ENCODE data around the gene MCCC1. TPM values are rescaled to one million over a fixed set of nuclear protein-coding genes. Genes with fewer than 3 reads are reported as not detected.
A peak's percentile ranks its signal among the peaks of the same experiment; 100 is the strongest.
"Not testable (repeated sequence)": the region's sequence is repeated elsewhere in the genome, so short reads cannot be mapped to it uniquely, and the experiment has no call there.

Gene MCCC1
- total RNA-seq, 1 donor from 2014 or later: 61.4 TPM

DNA sequence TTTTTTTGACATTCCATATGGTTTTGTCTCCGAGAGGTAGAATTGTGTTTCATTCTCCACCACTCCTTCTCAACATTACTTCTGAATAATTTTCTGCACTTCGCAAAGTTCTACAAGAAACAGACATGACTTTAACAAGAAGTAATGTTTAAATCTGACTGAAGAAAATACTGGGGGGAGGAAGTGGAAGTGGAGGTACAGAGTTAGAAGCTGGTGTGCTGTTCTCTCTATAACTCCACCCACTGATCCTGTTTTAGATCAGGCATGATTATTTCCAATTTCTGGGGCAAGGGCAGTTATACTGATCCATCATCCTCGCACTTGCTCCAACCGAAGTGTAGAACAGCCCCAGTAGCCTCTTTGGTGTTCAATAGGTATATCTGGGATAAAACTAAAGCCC is 9.2 kb upstream of the MCCC1 start:
- intact Hi-C loops (cut with DNase I): no loop called here
- Histone ChIP-seq H3K4me1 (no peaks in the 10 kb centered on the region), H3K4me3 (no peak overlapping the region), H3K36me3 (no peaks in the 10 kb centered on the region), H3K27me3 (no peaks in the 10 kb centered on the region), H3K27ac (no peak overlapping the region), H3K9me3 (peaks cover 4% of the 10 kb centered on the region)
- ATAC-seq (no peak), DNase-seq (no peak)
- TF ChIP-seq, protein P1, sequence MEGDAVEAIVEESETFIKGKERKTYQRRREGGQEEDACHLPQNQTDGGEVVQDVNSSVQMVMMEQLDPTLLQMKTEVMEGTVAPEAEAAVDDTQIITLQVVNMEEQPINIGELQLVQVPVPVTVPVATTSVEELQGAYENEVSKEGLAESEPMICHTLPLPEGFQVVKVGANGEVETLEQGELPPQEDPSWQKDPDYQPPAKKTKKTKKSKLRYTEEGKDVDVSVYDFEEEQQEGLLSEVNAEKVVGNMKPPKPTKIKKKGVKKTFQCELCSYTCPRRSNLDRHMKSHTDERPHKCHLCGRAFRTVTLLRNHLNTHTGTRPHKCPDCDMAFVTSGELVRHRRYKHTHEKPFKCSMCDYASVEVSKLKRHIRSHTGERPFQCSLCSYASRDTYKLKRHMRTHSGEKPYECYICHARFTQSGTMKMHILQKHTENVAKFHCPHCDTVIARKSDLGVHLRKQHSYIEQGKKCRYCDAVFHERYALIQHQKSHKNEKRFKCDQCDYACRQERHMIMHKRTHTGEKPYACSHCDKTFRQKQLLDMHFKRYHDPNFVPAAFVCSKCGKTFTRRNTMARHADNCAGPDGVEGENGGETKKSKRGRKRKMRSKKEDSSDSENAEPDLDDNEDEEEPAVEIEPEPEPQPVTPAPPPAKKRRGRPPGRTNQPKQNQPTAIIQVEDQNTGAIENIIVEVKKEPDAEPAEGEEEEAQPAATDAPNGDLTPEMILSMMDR (IDR thresholded peaks at IDR 0.05): no peak

DNA sequence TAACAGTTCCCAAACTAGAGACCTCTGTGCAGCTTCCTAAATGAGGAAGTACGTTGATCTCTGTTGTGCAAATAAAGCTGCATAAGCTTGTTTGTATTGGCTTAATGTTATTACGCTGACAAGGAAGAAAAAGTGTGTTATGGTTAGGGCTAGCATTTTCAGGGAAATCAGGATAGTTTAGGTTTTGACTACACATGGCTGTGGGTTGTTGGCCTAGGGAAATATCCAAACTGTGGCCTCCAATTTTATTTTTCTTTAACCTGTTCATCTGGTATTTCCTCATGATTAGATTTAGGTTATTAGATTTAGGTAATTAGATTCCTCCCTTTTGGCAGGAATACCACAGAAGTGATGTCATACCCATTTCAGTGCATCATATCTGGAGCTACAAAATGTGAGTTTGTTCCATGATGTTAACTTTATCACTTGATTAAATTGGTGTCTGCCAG is 8.7 kb upstream of the MCCC1 start:
- no peaks in the 10 kb centered on the region for H3K36me3 ChIP-seq
- no peaks in the 10 kb centered on the region for H3K27me3 ChIP-seq
- no peak for DNase-seq
- peak; percentile 82 for ATAC-seq
- TF ChIP-seq, protein P1 (IDR thresholded peaks at IDR 0.05): no peak
- no peaks in the 10 kb centered on the region for H3K4me1 ChIP-seq
- H3K4me3 ChIP-seq: no peak overlapping the region
- H3K27ac ChIP-seq: no peak overlapping the region
- peaks cover 4% of the 10 kb centered on the region for H3K9me3 ChIP-seq
- intact Hi-C loops (cut with DNase I): no loop called here

DNA sequence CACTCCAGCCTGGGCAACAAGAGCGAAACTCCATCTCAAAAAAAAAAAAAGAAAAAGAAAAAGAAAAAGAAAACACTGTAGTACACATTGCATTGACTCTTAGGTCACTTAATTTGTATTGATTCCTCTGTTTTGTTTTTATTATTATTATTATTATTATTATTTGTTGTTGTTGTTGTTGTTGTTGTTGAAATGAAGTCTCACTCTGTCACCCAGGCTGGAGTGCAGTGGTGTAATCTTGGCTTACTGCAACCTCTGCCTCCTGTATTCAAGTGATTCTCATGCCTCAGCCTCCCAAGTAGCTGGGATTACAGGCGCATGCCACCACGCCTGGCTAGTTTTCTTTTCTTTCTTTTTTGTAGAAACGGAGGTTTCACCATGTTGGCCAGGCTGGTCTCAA is 8.1 kb upstream of the MCCC1 start:
- H3K4me1 ChIP-seq; H3K27ac ChIP-seq; H3K9me3 ChIP-seq; H3K27me3 ChIP-seq; intact Hi-C loops (cut with DNase I); H3K36me3 ChIP-seq; DNase-seq; ATAC-seq; H3K4me3 ChIP-seq: not testable (repeated sequence)

DNA sequence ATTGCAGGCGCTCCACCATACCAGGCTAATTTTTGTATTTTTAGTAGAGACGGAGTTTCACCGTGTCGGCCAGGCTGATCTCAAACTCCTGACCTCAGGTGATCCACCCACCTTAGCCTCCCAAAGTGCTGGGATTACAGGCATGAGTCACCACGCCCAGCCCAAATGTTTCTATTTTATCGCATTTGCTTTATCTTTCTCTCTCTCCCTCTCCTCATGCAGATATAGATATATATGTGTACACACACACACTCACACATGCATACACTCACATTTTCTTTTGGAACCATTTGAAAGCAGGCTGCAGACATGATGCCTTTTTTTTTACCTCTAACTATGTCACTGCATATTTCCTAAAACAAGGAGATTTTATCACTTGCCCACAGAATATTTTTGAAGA is 7.3 kb upstream of the MCCC1 start:
- Histone ChIP-seq H3K4me1 (no peaks in the 10 kb centered on the region), H3K9me3 (peaks cover 4% of the 10 kb centered on the region), H3K27me3 (no peaks in the 10 kb centered on the region), H3K36me3 (no peaks in the 10 kb centered on the region), H3K27ac (no peak overlapping the region), H3K4me3 (no peak overlapping the region)
- TF ChIP-seq, protein P1 (IDR thresholded peaks at IDR 0.05): no peak
- intact Hi-C loops (cut with DNase I): no loop called here
- DNase-seq (no peak), ATAC-seq (no peak)

DNA sequence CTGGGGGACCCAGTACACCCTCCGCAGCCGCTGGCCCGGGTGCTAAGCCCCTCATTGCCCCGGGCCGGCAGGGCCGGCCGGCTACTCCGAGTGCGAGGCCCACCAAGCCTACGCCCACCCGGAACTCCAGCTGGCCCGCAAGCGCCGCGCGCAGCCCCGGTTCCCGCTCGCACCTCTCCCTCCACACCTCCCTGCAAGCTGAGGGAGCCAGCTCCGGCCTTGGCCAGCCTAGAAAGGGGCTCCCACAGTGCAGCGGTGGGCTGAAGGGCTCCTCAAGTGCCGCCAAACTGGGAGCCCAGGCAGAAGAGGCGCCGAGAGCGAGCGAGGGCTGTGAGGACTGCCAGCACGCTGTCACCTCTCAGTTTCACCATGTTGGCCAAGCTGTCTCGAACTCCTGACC is 4.7 kb upstream of the MCCC1 start:
- H3K4me1 ChIP-seq; H3K36me3 ChIP-seq; H3K9me3 ChIP-seq; H3K27me3 ChIP-seq; DNase-seq; ATAC-seq; H3K4me3 ChIP-seq; H3K27ac ChIP-seq; intact Hi-C loops (cut with DNase I): not testable (repeated sequence)

DNA sequence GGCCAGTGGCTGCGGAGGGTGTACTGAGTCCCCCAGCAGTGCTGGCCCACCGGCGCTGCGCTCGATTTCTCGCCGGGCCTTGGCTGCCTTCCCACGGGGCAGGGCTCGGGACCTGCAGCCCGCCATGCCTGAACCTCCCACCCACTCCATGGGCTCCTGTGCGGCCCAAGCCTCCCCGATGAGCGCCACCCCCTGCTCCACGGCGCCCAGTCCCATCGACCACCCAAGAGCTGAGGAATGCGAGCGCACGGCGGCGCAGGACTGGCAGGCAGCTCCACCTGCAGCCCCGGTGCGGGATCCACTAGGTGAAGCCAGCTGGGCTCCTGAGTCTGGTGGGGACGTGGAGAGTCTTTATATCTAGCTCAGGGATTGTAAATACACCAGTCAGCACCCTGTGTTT is 1.7 kb upstream of the MCCC1 start:
- DNase-seq; H3K4me3 ChIP-seq; intact Hi-C loops (cut with DNase I); H3K9me3 ChIP-seq; H3K27me3 ChIP-seq; H3K27ac ChIP-seq; ATAC-seq; H3K36me3 ChIP-seq: not testable (repeated sequence)
- H3K4me1 ChIP-seq: peaks cover 19% of the 10 kb centered on the region

DNA sequence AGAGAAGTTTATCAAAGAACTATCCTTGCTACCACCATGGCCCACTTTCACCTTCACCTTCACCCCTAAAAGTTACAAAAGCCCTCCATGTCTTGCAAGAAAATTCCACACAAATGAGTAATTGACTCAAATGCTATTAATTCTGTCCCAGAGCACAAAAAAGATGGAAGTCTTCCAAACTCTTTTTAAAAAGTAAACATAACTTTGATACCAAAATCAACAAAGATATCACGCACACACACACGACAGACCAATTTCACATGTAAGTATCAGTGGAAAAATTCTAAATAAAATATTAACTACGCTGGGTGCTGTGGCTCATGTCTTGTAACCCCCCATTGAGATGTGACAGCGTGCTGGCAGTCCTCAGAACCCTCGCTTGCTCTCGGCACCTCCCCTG is 1.1 kb upstream of the MCCC1 start:
- Histone ChIP-seq H3K36me3 (no peaks in the 10 kb centered on the region), H3K4me1 (peaks cover 19% of the 10 kb centered on the region), H3K27ac (peak overlapping the region; percentile 75), H3K9me3 (no peaks in the 10 kb centered on the region), H3K4me3 (no peak overlapping the region), H3K27me3 (no peaks in the 10 kb centered on the region)
- ATAC-seq (no peak), DNase-seq (no peak)
- TF ChIP-seq, protein P1 (IDR thresholded peaks at IDR 0.05): no peak
- intact Hi-C loops (cut with DNase I): no loop called here

All from upper lobe of right lung (tissue), 1 donor.